IMR-90 (cell line): ENCODE results near the gene PCDH11Y. TPM values are rescaled to one million over a fixed set of nuclear protein-coding genes. Genes with fewer than 3 reads are reported as not detected.
A peak's percentile ranks its signal among the peaks of the same experiment; 100 is the strongest.
"Not testable (repeated sequence)": the region's sequence is repeated elsewhere in the genome, so short reads cannot be mapped to it uniquely, and the experiment has no call there.

Experiments used
- ATAC-seq: fragments of 200-7000 bp; cut with Tn5 transposase; 2 replicates; pipeline ENCODE4 v1.9.1; 2020; ENCODE audit warnings: low read depth, mild to moderate bottlenecking, moderate library complexity
- BruUV-seq: library from RNA; stranded (reverse); fragments of 400-500 nt; replicated peaks from 2 replicates; lab custom pipeline; 2021; lab: Mats Ljungman, UMichigan
- CTCF ChIA-PET: fragments of 300-600 bp; formaldehyde crosslinking; extraction: SDS; loops from one replicate; lab custom pipeline; 2021; ENCODE audit warnings: antibody characterized with exemption; lab: Yijun Ruan, JAX
- POLR2A ChIA-PET: fragments of 300-600 bp; sonication (Branson Sonifier 250); formaldehyde crosslinking; loops from one replicate; lab custom pipeline; 2022; ENCODE audit warnings: antibody characterized with exemption; ENCODE audit not compliant: unreplicated experiment; lab: Charles Lee
- DNase-seq: peaks from one replicate; pipeline ENCODE4 v3.0.0; 2013
- H2AFZ ChIP-seq: replicated peaks from 2 replicates; pipeline ENCODE3; 2013; ENCODE audit warnings: low read length, mild to moderate bottlenecking; ENCODE audit not compliant: poor library complexity
- H2AK5ac ChIP-seq: 2 replicates; pipeline ENCODE4 v1.6.1; 2013; ENCODE audit warnings: low read depth, low read length, inconsistent platforms
- H2AK9ac ChIP-seq: replicated peaks from 2 replicates; pipeline ENCODE3; 2013; ENCODE audit warnings: mild to moderate bottlenecking, low read depth, low read length, moderate library complexity; ENCODE audit not compliant: poor library complexity
- H2BK120ac ChIP-seq: 2 replicates; pipeline ENCODE4 v1.6.1; 2013; ENCODE audit warnings: low read depth, low read length, inconsistent platforms
- H2BK15ac ChIP-seq: 3 replicates; pipeline ENCODE4 v1.6.1; 2013; ENCODE audit warnings: low read depth, low read length, inconsistent platforms
- H2BK20ac ChIP-seq: 2 replicates; pipeline ENCODE4 v1.6.1; 2013; ENCODE audit warnings: low read depth, mild to moderate bottlenecking, inconsistent platforms, low read length, moderate library complexity
- H2BK5ac ChIP-seq: 2 replicates; pipeline ENCODE4 v1.6.1; 2013; ENCODE audit warnings: mild to moderate bottlenecking, low read depth, low read length, inconsistent platforms; ENCODE audit not compliant: poor library complexity, severe bottlenecking
- H3K14ac ChIP-seq: replicated peaks from 2 replicates; pipeline ENCODE4 v1.6.1; 2013; ENCODE audit warnings: low read depth, low read length, inconsistent platforms
- H3K18ac ChIP-seq: 2 replicates; pipeline ENCODE4 v1.6.1; 2013; ENCODE audit warnings: low read depth, low read length, control low read depth
- H3K23ac ChIP-seq: 2 replicates; pipeline ENCODE4 v1.6.1; 2013; ENCODE audit warnings: low read depth, low read length, inconsistent platforms
- H3K27ac ChIP-seq: 2 replicates; pipeline ENCODE4 v1.5.1; 2013; ENCODE audit warnings: mild to moderate bottlenecking, control low read depth, low read length; ENCODE audit not compliant: insufficient read depth
- H3K27me3 ChIP-seq: 2 replicates; pipeline ENCODE4 v1.6.1; 2013; ENCODE audit warnings: low read length; ENCODE audit not compliant: control insufficient read depth, insufficient read depth
- H3K36me3 ChIP-seq: 2 replicates; pipeline ENCODE4 v1.6.1; 2013; ENCODE audit warnings: low read length, mixed read lengths; ENCODE audit not compliant: control insufficient read depth, insufficient read depth
- H3K4ac ChIP-seq: 2 replicates; pipeline ENCODE4 v1.6.1; 2013; ENCODE audit warnings: low read depth, low read length, inconsistent platforms
- H3K4me1 ChIP-seq: 2 replicates; pipeline ENCODE4 v1.6.1; 2013; ENCODE audit warnings: low read length, mixed read lengths; ENCODE audit not compliant: control insufficient read depth, insufficient read depth
- H3K4me2 ChIP-seq: 2 replicates; pipeline ENCODE4 v1.6.1; 2013; ENCODE audit warnings: low read depth, mild to moderate bottlenecking, control low read depth, low read length, moderate library complexity
- H3K4me3 ChIP-seq: 2 replicates; pipeline ENCODE4 v1.5.1; 2013; ENCODE audit warnings: low read depth, mild to moderate bottlenecking, control low read depth, low read length, moderate library complexity; ENCODE audit not compliant: insufficient read depth
- H3K56ac ChIP-seq: 2 replicates; pipeline ENCODE4 v1.6.1; 2013; ENCODE audit warnings: low read length, inconsistent platforms; ENCODE audit not compliant: insufficient read depth; ENCODE audit errors: extremely low read depth
- H3K79me1 ChIP-seq, 2 experiments: 2 replicates each; pipeline ENCODE4 v1.6.1; 2013; ENCODE audit warnings: low read length in 2 of 2, inconsistent platforms in 1 of 2, low read depth in 1 of 2
- H3K9ac ChIP-seq: 2 replicates; pipeline ENCODE4 v1.6.1; 2013; ENCODE audit warnings: low read depth, low read length, control low read depth
- H3K9me1 ChIP-seq: 2 replicates; pipeline ENCODE4 v1.6.1; 2013; ENCODE audit warnings: low read length, inconsistent platforms; ENCODE audit not compliant: insufficient read depth
- H3K9me3 ChIP-seq: 2 replicates; pipeline ENCODE4 v1.6.1; 2013; ENCODE audit warnings: low read length; ENCODE audit not compliant: control insufficient read depth, insufficient read depth
- H4K20me1 ChIP-seq: 2 replicates; pipeline ENCODE4 v1.6.1; 2013; ENCODE audit warnings: low read length, inconsistent platforms; ENCODE audit not compliant: insufficient read depth
- H4K5ac ChIP-seq: 2 replicates; pipeline ENCODE4 v1.6.1; 2013; ENCODE audit warnings: mild to moderate bottlenecking, low read depth, low read length, control low read depth
- H4K8ac ChIP-seq, 2 experiments: 2 replicates each; pipeline ENCODE4 v1.6.1; 2013; ENCODE audit warnings: low read depth in 2 of 2, low read length in 2 of 2, control low read depth in 1 of 2, inconsistent platforms in 1 of 2
- H4K91ac ChIP-seq: 2 replicates; pipeline ENCODE4 v1.6.1; 2013; ENCODE audit warnings: low read depth, low read length, inconsistent platforms; ENCODE audit not compliant: insufficient read depth
- MAFK ChIP-seq: IDR thresholded peaks from 2 replicates; pipeline ENCODE4 v1.6.1; 2012; ENCODE audit warnings: low read depth, low read length, improper control_type of control experiment
- WGBS, 2 experiments: methylation state at CpG; one replicate each; pipeline versions ENCODE4 v1.1.5 to v1.1.7; 2013; ENCODE audit warnings: missing lambda C conversion rate in 2 of 2; ENCODE audit not compliant: insufficient read length in 1 of 2; ENCODE audit errors: extremely low coverage in 2 of 2; 5-methylcytosine and 5-hydroxymethylcytosine counted together
- dilution Hi-C: fragments of 300-500 bp; cut with HindIII; formaldehyde crosslinking; loops from one replicate; pipeline ENCODE4 v1.14.3; 2018; ENCODE audit warnings: low sequenced_read_pairs; ENCODE audit not compliant: unreplicated experiment
- in situ Hi-C: fragments of 300-500 bp; cut with MboI; formaldehyde crosslinking; loops from 3 replicates; pipeline ENCODE4 v1.14.3; 2019; ENCODE audit warnings: low sequenced_read_pairs, inconsistent platforms, mixed read lengths
- intact Hi-C: fragments of 100-400 bp; cut with micrococcal nuclease; formaldehyde crosslinking; loops from 2 replicates; pipeline ENCODE4 v1.10.0; 2022
- microRNA-seq, 2 experiments: library from miRNA; stranded (forward) in 1 of 2; unstranded in 1 of 2; fragments of 10-50 nt in 1 of 2; fragments of <30 nt in 1 of 2; gene quantifications in 1 of 2; microRNA quantifications in 1 of 2; one replicate each; pipeline versions ENCODE3 to v1.1.0; 2013 to 2020; ENCODE audit not compliant: insufficient read depth in 1 of 2, insufficient read length in 1 of 2, unreplicated experiment in 1 of 2
- polyA plus RNA-seq, 3 experiments: library from polyadenylated mRNA; depleted of rRNA; stranded (reverse); fragments of >200 nt; gene quantifications; 2 replicates each; pipeline ENCODE4 v1.2.3, GENCODE V29; 2012; ENCODE audit warnings: low replicate concordance in 1 of 3
- small RNA-seq, 5 experiments: library from RNA; depleted of rRNA; stranded (forward); fragments of <200 nt; gene quantifications; one replicate each; pipeline ENCODE3, GENCODE V24; 2012
- total RNA-seq: library from RNA; depleted of rRNA; stranded (reverse); fragments of >200 nt; gene quantifications from 2 replicates; pipeline ENCODE4 v1.2.3, GENCODE V29; 2012

Gene PCDH11Y
- total and polyA plus RNA-seq, 2 of the 4 experiments (the other 2 are of a cell fraction): not detected

DNA sequence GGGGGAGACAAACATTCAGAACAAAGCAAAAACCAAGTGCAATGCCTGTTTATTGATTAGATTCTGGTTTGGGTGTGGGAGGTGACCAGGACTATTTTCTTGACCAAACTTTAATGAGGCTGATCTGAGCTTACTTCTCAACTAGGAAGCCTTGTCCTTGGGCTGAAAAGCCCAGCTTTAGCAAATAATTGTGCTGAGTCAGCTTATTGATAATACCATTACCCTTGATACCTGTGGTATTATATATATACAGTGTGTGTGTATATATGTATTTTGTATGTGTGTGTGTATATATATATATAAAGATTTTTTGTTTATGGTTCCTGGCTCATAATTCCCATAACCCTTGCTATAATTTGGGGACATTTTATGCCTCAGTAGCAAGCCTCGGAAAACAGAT, 776.4 kb downstream of the PCDH11Y start:
- H2BK5ac ChIP-seq, H2BK120ac ChIP-seq, in situ Hi-C loops, CTCF ChIA-PET, H2BK15ac ChIP-seq, H2AFZ ChIP-seq, H3K4me1 ChIP-seq, H4K5ac ChIP-seq, H2AK9ac ChIP-seq, H3K4me3 ChIP-seq, H3K9ac ChIP-seq, ATAC-seq, H3K9me3 ChIP-seq, POLR2A ChIA-PET, dilution Hi-C loops, H3K9me1 ChIP-seq, intact Hi-C loops, H3K79me1 ChIP-seq, H2AK5ac ChIP-seq, H3K23ac ChIP-seq, H3K56ac ChIP-seq, H3K27ac ChIP-seq, H3K27me3 ChIP-seq, H3K18ac ChIP-seq, H3K4ac ChIP-seq, H4K8ac ChIP-seq, BruUV-seq, DNase-seq, H3K14ac ChIP-seq, H4K91ac ChIP-seq, H3K36me3 ChIP-seq, H4K20me1 ChIP-seq, H3K4me2 ChIP-seq, H2BK20ac ChIP-seq: not testable (repeated sequence)
- WGBS, 2 experiments: no CpG with 5 or more reads among the region's 1 CpG
- 0 out of 2 replicates have a peak, but pooled peaks have one; percentile 2 for TF ChIP-seq MAFK

Small RNA genes within 50 kb of the gene (microRNA-seq; reads per million reads assigned to microRNA genes)
- not detected for gene RNU2-57P (ENCODE audit: insufficient read depth, insufficient read length)
- not detected for gene SNX3P1Y (ENCODE audit: insufficient read depth, insufficient read length)

Small RNA genes within 50 kb of the gene (small RNA-seq; reads per million reads assigned to genes)
- gene RNU2-57P: 0 to 0.60 (median 0) reads per million in 5 experiments
- 0 reads per million in 5 experiments for gene SNX3P1Y
